GM12878 (cell line): ENCODE measurements around the gene DZIP1L. TPM values are rescaled to one million over a fixed set of nuclear protein-coding genes. Genes with fewer than 3 reads are reported as not detected.

Experiments
- ATAC-seq: fragments of 200-7000 bp; cut with Tn5 transposase; 3 replicates; pipeline ENCODE4 v1.9.1; 2020; ENCODE audit warnings: mild to moderate bottlenecking, moderate library complexity
- BruUV-seq: library from RNA; stranded (reverse); fragments of 400-500 nt; replicated peaks from 2 replicates; lab custom pipeline; 2021; lab: Mats Ljungman, UMichigan
- CTCF ChIA-PET: fragments of 300-600 bp; sonication (Branson Sonifier 250); formaldehyde crosslinking; extraction: SDS; loops from one replicate; lab custom pipeline; 2021; ENCODE audit warnings: inconsistent platforms; lab: Yijun Ruan, JAX
- POLR2A ChIA-PET: fragments of 350-600 bp; formaldehyde crosslinking; extraction: SDS; loops from one replicate; lab custom pipeline; 2021; ENCODE audit warnings: inconsistent platforms; lab: Charles Lee
- RAD21 ChIA-PET: fragments of 300-600 bp; sonication (Branson Sonifier 250); formaldehyde crosslinking; loops from one replicate; lab custom pipeline; 2023; ENCODE audit warnings: antibody characterized with exemption; ENCODE audit not compliant: unreplicated experiment; lab: Charles Lee
- SMC1A ChIA-PET: fragments of 300-600 bp; sonication (Branson Sonifier 250); formaldehyde crosslinking; loops from one replicate; lab custom pipeline; 2023; ENCODE audit not compliant: unreplicated experiment, uncharacterized antibody; lab: Charles Lee
- DNase-seq: peaks from one replicate; pipeline ENCODE4 v3.0.0-alpha.2; 2011; ENCODE audit warnings: low read depth, low spot score
- FAIRE-seq: peaks from 3 replicates; lab custom pipeline; 2011; peaks lifted over from hg19 to GRCh38; lab: Jason Lieb, UNC
- H2AFZ ChIP-seq: 2 replicates; pipeline ENCODE4 v1.6.0; 2011; ENCODE audit warnings: low read depth, low read length, control low read depth; ENCODE audit not compliant: control insufficient read depth
- H3K27ac ChIP-seq: 2 replicates; pipeline ENCODE4 v1.5.1; 2011; ENCODE audit warnings: control low read depth; ENCODE audit not compliant: control insufficient read depth, insufficient read depth
- H3K27me3 ChIP-seq, 2 experiments: replicated peaks in 1 of 2; 2 replicates each; pipeline versions ENCODE4 v1.6.0 to v1.6.1; 2011; ENCODE audit warnings: low read length in 1 of 2; ENCODE audit not compliant: control insufficient read depth in 2 of 2, insufficient read depth in 2 of 2
- H3K36me3 ChIP-seq, 2 experiments: 2 replicates each; pipeline ENCODE4 v1.5.1; 2011; ENCODE audit warnings: low read length in 1 of 2; ENCODE audit not compliant: control insufficient read depth in 2 of 2, insufficient read depth in 2 of 2
- H3K4me1 ChIP-seq: 2 replicates; pipeline ENCODE4 v1.6.1; 2011; ENCODE audit warnings: mild to moderate bottlenecking, low read length, moderate library complexity, mixed read lengths; ENCODE audit not compliant: control insufficient read depth, insufficient read depth
- H3K4me2 ChIP-seq: 2 replicates; pipeline ENCODE4 v1.6.0; 2011; ENCODE audit warnings: control low read depth; ENCODE audit not compliant: control insufficient read depth, insufficient read depth
- H3K4me3 ChIP-seq: fragments of 200-600 bp; sonication (generic); 2 replicates; pipeline ENCODE4 v1.5.1; 2016
- H3K79me2 ChIP-seq: 2 replicates; pipeline ENCODE4 v1.6.0; 2011; ENCODE audit warnings: low read length; ENCODE audit not compliant: control insufficient read depth, insufficient read depth
- H3K9ac ChIP-seq: 2 replicates; pipeline ENCODE4 v1.8.0; 2011; ENCODE audit warnings: low read length, control low read depth, mixed read lengths; ENCODE audit not compliant: control insufficient read depth, insufficient read depth
- H3K9me3 ChIP-seq: replicated peaks from 3 replicates; pipeline ENCODE4 v1.5.1; 2011; ENCODE audit warnings: mild to moderate bottlenecking, low read length; ENCODE audit not compliant: control insufficient read depth, insufficient read depth
- H4K20me1 ChIP-seq: 2 replicates; pipeline ENCODE4 v1.6.0; 2011; ENCODE audit not compliant: control insufficient read depth, insufficient read depth
- IKZF1 ChIP-seq: fragments of 450-650 bp; conservative IDR thresholded peaks from 2 replicates; pipeline ENCODE4 v1.6.1; 2017; ENCODE audit warnings: antibody characterized with exemption, mild to moderate bottlenecking
- MEF2A ChIP-seq: IDR thresholded peaks from 2 replicates; pipeline ENCODE4 v1.6.1; 2011; ENCODE audit warnings: low read depth, mild to moderate bottlenecking, low read length, moderate library complexity; ENCODE audit not compliant: insufficient read depth
- POU2F2 ChIP-seq: IDR thresholded peaks from 3 replicates; pipeline ENCODE4 v1.6.1; 2011; ENCODE audit warnings: low read depth, mild to moderate bottlenecking, low read length, borderline replicate concordance
- RELB ChIP-seq: fragments of 450-650 bp; IDR thresholded peaks from 2 replicates; pipeline ENCODE4 v1.6.1; 2017; ENCODE audit warnings: low read depth, mild to moderate bottlenecking, moderate library complexity
- SREBF2 ChIP-seq: IDR thresholded peaks from 2 replicates; pipeline ENCODE4 v1.6.1; 2012; ENCODE audit warnings: mild to moderate bottlenecking, low read length
- ZNF217 ChIP-seq: fragments of 450-650 bp; IDR thresholded peaks from 2 replicates; pipeline ENCODE4 v1.6.1; 2017; ENCODE audit warnings: antibody characterized with exemption, mild to moderate bottlenecking
- WGBS: methylation state at CpG from one replicate; pipeline ENCODE4 v1.1.6; 2016; ENCODE audit warnings: low lambda C conversion rate; ENCODE audit not compliant: insufficient replicate concordance, insufficient coverage; ENCODE audit errors: missing lambda C conversion rate; 5-methylcytosine and 5-hydroxymethylcytosine counted together
- in situ Hi-C: fragments of 300-500 bp; cut with MboI; formaldehyde crosslinking; loops from 9 replicates; pipeline ENCODE4 v1.14.3; 2018; ENCODE audit warnings: mixed read lengths
- intact Hi-C: fragments of 100-400 bp; cut with micrococcal nuclease; formaldehyde crosslinking; loops from one replicate; pipeline ENCODE4 v1.14.2; 2022; ENCODE audit not compliant: unreplicated experiment
- polyA plus RNA-seq, 11 experiments: library from polyadenylated mRNA; depleted of rRNA in 4 of 11; unstranded in 6 of 11; stranded (reverse) in 5 of 11; fragments of >200 nt; fragmentation: Nextera tagmentation in 4 of 11; fragmentation: Illumina TruSeq in 1 of 11; extraction: Ambion mirVana in 4 of 11; extraction: Trizol in 1 of 11; gene quantifications; 1 replicate in 1 of 11; 2 replicates in 10 of 11; pipeline versions ENCODE4 v1.2.1 to v1.2.3, GENCODE V29; 2011 to 2016; ENCODE audit warnings: inconsistent platforms in 2 of 11, missing spikeins in 2 of 11, low read depth in 1 of 11
- total RNA-seq, 4 experiments: library from RNA; depleted of rRNA in 3 of 4; stranded (reverse); fragments of >200 nt in 3 of 4; fragmentation: Illumina TruSeq in 1 of 4; extraction: Trizol in 1 of 4; gene quantifications; 2 replicates each; pipeline versions ENCODE4 v1.2.1 to v1.2.3, GENCODE V29; 2013 to 2021
- TF ChIP-seq, protein P1 (sequence below): fragments of 450-650 bp; IDR thresholded peaks from 2 replicates; pipeline ENCODE4 v1.6.1; 2016; ENCODE audit warnings: mild to moderate bottlenecking, moderate library complexity, borderline replicate concordance
- TF ChIP-seq, protein P2 (sequence below): fragments of 150-350 bp; IDR thresholded peaks from 2 replicates; pipeline ENCODE4 v1.6.1; 2016; ENCODE audit warnings: low read depth, low read length
- TF ChIP-seq, protein P3 (sequence below): IDR thresholded peaks from 2 replicates; pipeline ENCODE4 v1.6.1; 2012; ENCODE audit warnings: low read length, inconsistent platforms
- TF ChIP-seq, protein P4 (sequence below): IDR thresholded peaks from 2 replicates; pipeline ENCODE4 v1.6.1; 2011; ENCODE audit warnings: borderline replicate concordance, low read depth, mild to moderate bottlenecking, moderate library complexity, low read length; ENCODE audit not compliant: insufficient read depth, poor library complexity, severe bottlenecking

Gene DZIP1L
- total and polyA plus RNA-seq, 10 of the 15 experiments (the other 5 are each of a cell fraction or from before 2014, with no cell fraction given), result not detected

- 0% methylated on average over 1 of the region's 1 CpG for WGBS
- peak overlapping the region; percentile 49; the same call in 1 of the 2 replicates for H3K27ac ChIP-seq
- BruUV-seq, result no TSS peak
- RAD21 ChIA-PET, result interaction anchor here (1.3 to 14.8 kb wide), 6 partner anchors 10 to 46 kb away, joined by 3 to 171 read pairs (median 25); no protein-coding TSS in a partner anchor
- peaks cover 58% of the 10 kb centered on the region for H3K4me1 ChIP-seq
- H3K36me3 ChIP-seq, result no peaks in the 10 kb centered on the region
- H3K27me3 ChIP-seq, result no peaks in the 10 kb centered on the region
- ATAC-seq, result peak; percentile 34
- no peak overlapping the region for H3K4me3 ChIP-seq
- H3K79me2 ChIP-seq, result no peaks in the 10 kb centered on the region
- no peak overlapping the region for H2AFZ ChIP-seq
- no peak overlapping the region for H3K9ac ChIP-seq
- H4K20me1 ChIP-seq, result no peaks in the 10 kb centered on the region
- CTCF ChIA-PET, result interaction anchor here (1.2 to 4.5 kb wide), 7 partner anchors 8 to 87 kb away, joined by 3 to 52 read pairs (median 7); no protein-coding TSS in a partner anchor
- POLR2A ChIA-PET, result interaction anchor here (1.2 to 2.9 kb wide), 2 partner anchors 17 to 46 kb away, joined by 4 to 16 read pairs; no protein-coding TSS in a partner anchor
- no peak overlapping the region for H3K4me2 ChIP-seq
- in situ Hi-C loops, result no loop called here
- intact Hi-C loops, result loop anchor here (1.0 to 10.0 kb wide), 2 partner anchors 46 to 710 kb away; no protein-coding TSS in a partner anchor
- SMC1A ChIA-PET, result interaction anchor here (0.6 to 9.4 kb wide), 10 partner anchors 8 to 708 kb away, joined by 3 to 114 read pairs (median 20); no protein-coding TSS in a partner anchor
- no peaks in the 10 kb centered on the region; the same call in 2 of the 3 replicates for H3K9me3 ChIP-seq
- no peak for DNase-seq
- FAIRE-seq, result no peak
- TF ChIP-seq, protein P1, sequence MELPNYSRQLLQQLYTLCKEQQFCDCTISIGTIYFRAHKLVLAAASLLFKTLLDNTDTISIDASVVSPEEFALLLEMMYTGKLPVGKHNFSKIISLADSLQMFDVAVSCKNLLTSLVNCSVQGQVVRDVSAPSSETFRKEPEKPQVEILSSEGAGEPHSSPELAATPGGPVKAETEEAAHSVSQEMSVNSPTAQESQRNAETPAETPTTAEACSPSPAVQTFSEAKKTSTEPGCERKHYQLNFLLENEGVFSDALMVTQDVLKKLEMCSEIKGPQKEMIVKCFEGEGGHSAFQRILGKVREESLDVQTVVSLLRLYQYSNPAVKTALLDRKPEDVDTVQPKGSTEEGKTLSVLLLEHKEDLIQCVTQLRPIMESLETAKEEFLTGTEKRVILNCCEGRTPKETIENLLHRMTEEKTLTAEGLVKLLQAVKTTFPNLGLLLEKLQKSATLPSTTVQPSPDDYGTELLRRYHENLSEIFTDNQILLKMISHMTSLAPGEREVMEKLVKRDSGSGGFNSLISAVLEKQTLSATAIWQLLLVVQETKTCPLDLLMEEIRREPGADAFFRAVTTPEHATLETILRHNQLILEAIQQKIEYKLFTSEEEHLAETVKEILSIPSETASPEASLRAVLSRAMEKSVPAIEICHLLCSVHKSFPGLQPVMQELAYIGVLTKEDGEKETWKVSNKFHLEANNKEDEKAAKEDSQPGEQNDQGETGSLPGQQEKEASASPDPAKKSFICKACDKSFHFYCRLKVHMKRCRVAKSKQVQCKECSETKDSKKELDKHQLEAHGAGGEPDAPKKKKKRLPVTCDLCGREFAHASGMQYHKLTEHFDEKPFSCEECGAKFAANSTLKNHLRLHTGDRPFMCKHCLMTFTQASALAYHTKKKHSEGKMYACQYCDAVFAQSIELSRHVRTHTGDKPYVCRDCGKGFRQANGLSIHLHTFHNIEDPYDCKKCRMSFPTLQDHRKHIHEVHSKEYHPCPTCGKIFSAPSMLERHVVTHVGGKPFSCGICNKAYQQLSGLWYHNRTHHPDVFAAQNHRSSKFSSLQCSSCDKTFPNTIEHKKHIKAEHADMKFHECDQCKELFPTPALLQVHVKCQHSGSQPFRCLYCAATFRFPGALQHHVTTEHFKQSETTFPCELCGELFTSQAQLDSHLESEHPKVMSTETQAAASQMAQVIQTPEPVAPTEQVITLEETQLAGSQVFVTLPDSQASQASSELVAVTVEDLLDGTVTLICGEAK, result no peak
- TF ChIP-seq RELB (peak; percentile 63; the same call in 1 of the 2 replicates), MEF2A (0 out of 2 replicates have a peak, but pooled peaks have one; percentile 14), IKZF1 (peak; percentile 68), POU2F2 (no peak), ZNF217 (no peak), SREBF2 (no peak)
- TF ChIP-seq, protein P2, sequence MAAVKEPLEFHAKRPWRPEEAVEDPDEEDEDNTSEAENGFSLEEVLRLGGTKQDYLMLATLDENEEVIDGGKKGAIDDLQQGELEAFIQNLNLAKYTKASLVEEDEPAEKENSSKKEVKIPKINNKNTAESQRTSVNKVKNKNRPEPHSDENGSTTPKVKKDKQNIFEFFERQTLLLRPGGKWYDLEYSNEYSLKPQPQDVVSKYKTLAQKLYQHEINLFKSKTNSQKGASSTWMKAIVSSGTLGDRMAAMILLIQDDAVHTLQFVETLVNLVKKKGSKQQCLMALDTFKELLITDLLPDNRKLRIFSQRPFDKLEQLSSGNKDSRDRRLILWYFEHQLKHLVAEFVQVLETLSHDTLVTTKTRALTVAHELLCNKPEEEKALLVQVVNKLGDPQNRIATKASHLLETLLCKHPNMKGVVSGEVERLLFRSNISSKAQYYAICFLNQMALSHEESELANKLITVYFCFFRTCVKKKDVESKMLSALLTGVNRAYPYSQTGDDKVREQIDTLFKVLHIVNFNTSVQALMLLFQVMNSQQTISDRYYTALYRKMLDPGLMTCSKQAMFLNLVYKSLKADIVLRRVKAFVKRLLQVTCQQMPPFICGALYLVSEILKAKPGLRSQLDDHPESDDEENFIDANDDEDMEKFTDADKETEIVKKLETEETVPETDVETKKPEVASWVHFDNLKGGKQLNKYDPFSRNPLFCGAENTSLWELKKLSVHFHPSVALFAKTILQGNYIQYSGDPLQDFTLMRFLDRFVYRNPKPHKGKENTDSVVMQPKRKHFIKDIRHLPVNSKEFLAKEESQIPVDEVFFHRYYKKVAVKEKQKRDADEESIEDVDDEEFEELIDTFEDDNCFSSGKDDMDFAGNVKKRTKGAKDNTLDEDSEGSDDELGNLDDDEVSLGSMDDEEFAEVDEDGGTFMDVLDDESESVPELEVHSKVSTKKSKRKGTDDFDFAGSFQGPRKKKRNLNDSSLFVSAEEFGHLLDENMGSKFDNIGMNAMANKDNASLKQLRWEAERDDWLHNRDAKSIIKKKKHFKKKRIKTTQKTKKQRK, result no peak
- TF ChIP-seq, protein P3, sequence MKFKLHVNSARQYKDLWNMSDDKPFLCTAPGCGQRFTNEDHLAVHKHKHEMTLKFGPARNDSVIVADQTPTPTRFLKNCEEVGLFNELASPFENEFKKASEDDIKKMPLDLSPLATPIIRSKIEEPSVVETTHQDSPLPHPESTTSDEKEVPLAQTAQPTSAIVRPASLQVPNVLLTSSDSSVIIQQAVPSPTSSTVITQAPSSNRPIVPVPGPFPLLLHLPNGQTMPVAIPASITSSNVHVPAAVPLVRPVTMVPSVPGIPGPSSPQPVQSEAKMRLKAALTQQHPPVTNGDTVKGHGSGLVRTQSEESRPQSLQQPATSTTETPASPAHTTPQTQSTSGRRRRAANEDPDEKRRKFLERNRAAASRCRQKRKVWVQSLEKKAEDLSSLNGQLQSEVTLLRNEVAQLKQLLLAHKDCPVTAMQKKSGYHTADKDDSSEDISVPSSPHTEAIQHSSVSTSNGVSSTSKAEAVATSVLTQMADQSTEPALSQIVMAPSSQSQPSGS, result 0 out of 2 replicates have a peak, but pooled peaks have one; percentile 22
- TF ChIP-seq, protein P4, sequence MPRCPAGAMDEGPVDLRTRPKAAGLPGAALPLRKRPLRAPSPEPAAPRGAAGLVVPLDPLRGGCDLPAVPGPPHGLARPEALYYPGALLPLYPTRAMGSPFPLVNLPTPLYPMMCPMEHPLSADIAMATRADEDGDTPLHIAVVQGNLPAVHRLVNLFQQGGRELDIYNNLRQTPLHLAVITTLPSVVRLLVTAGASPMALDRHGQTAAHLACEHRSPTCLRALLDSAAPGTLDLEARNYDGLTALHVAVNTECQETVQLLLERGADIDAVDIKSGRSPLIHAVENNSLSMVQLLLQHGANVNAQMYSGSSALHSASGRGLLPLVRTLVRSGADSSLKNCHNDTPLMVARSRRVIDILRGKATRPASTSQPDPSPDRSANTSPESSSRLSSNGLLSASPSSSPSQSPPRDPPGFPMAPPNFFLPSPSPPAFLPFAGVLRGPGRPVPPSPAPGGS, result peak; percentile 46
These were observed 80.5 kb downstream of the DZIP1L start for GRCh38 chr3:138034918-138035317.
